NCI-H748 (cell line): Measurements from ENCODE around the gene EIF3F.
A peak's percentile ranks its signal among the peaks of the same experiment; 100 is the strongest.

Source experiments
- DNase-seq: peaks from one replicate; lab custom pipeline; 2025; ENCODE audit not compliant: unreplicated experiment; lab: John Stamatoyannopoulos, UW

Gene EIF3F, protein sequence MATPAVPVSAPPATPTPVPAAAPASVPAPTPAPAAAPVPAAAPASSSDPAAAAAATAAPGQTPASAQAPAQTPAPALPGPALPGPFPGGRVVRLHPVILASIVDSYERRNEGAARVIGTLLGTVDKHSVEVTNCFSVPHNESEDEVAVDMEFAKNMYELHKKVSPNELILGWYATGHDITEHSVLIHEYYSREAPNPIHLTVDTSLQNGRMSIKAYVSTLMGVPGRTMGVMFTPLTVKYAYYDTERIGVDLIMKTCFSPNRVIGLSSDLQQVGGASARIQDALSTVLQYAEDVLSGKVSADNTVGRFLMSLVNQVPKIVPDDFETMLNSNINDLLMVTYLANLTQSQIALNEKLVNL

DNA sequence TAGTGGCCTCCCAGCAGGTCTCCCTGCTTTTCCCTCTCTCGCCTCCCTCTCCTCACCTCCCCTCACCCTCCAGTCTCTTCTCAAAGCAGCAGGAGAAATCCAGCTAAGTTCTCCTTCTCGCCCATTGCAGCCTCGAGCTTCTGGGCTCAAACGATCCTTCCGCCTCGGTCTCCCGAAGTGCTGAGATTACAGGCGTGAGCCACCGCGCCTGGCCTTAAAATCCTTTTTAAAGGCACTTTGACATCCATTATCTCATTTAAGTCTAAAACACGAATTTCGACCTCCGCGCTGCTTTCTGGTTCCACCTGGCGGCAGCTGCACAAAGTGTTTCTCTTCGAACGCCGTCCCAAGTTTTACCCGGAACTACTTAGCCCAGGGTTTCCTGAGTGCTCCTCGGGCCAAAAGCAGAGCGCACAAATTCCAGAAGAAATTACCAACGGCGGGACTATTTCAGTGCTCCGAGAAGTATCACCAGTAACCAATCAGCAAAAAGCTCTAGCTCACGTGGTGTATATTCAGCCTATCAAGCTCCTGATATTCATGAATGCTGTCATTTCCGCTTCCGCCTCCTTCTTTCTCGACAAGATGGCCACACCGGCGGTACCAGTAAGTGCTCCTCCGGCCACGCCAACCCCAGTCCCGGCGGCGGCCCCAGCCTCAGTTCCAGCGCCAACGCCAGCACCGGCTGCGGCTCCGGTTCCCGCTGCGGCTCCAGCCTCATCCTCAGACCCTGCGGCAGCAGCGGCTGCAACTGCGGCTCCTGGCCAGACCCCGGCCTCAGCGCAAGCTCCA lies at the start of gene EIF3F:
Gene EIF3F, plus strand, starts transcription at position 570 of the 792 bp plus-strand sequence. Its CDS starts 16 bp downstream, at position 586.
- DNase-seq = peak; percentile 99

DNA sequence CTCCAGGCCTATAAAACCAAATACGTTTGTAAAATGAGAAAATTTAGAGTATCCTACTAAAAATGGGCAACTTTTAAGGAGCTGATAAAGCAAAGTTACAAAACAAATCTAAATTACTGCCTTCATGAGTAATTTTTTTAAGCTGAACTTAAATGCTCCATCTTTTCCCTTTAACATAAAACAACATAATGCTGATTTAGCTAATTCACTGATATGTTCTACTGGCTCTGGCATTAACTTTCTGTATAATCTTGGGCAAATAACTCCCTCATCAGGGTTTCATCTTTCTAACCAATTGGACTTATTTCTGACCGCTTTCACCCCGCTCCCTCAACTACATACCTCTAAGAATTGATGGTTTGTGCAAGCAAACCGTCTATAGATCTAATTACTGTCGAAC lies 46.0 kb upstream of the EIF3F start:
- no peak for DNase-seq

- DNase-seq = no peak
Observed at GRCh38 chr11:7941608-7942007, 45.5 kb upstream of the EIF3F start, which contains the start of gene OR10A3. Gene OR10A3, minus strand, starts transcription at chr11:7941708. Its CDS starts 2,188 bp downstream, at chr11:7939520.

- no peak for DNase-seq
Observed at GRCh38 chr11:7944123-7944522, 43.0 kb upstream of the EIF3F start.

GRCh38 chr11:7949934-7950333 lies 37.2 kb upstream of the EIF3F start:
- DNase-seq = no peak

DNA sequence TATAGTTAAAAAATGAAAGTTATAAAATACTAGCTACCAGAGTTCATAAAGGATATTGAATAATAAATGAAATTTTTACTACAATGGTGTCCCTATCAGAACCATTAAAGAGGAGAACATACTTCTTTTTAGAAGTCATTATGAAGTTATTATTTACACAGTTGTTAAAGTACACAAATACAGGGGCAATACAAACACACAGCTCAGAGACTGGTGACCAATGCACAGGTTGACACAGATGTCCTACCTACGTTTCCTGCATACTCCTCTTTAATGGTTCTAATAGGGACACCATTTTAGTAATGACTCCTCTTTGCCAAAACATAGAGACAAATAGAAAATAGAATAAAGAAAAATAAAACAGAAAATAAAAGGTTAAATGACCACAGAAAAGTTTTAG lies 31.9 kb upstream of the EIF3F start:
- DNase-seq = no peak

DNA sequence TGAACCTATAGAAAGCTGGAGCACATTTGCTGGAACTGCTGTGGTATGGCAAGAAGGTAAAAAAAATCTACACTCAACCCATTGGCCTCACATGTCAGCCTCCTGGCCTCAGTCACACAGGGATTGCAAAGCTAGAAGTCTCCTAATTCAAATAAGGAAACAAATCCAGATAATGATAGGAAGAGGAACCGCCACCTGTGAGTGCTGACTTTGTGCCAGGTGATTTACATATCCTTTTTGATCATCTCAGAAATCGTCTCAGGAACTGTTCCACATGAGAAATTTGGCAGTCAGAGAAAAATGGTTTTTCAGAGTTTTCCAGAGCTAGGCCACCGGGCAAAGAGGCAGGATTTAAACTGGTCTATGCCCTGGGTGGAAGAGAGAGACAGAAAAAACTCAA lies 22.9 kb upstream of the EIF3F start:
- DNase-seq = no peak

GRCh38 chr11:7964873-7965272 lies 22.3 kb upstream of the EIF3F start:
- no peak for DNase-seq

DNA sequence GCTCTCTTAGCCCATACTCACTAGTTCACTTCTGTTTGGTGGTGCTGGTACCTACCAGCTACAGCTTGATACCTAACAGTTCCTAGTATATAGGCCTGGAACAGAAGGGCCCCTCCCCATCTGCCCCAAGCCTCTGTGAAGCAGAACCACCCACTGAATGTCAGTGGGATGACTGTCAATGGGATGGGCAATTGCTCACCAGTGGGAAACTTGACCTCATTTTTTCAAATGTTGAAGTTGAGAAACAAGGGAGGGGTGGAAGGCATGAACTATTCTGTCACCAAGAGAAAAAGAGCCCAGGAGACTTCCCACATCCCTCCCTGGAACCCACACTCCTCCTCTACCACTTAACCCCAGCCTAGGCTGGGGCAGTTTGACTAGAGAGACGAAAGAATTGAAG lies 21.8 kb upstream of the EIF3F start, which contains the start of gene NLRP10:
Gene NLRP10, minus strand, starts transcription at position 62 of the 400 bp plus-strand sequence. CDS start 1,952 bp downstream, outside the sequence.
- DNase-seq = no peak

GRCh38 chr11:7967097-7967496 lies 20.0 kb upstream of the EIF3F start:
- no peak for DNase-seq

DNA sequence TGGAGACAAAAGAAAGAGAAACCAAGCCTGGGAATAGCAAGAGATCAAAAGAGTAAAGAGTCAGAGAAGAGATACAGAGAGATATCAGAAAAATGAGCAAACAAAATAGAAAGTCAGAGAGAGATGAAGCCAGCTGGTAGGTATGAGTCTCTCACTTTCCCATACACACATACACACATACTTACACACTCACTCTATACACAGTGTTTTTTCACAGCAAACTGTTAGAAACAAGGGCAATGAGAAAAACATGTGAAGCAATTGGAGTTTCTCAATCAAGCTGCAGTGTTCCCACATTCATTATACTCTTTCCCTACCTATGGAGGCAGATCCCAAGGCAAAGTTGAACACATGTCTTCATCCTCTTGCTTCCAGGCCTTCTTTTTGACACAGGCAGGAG lies 19.3 kb upstream of the EIF3F start:
- no peak for DNase-seq

DNA sequence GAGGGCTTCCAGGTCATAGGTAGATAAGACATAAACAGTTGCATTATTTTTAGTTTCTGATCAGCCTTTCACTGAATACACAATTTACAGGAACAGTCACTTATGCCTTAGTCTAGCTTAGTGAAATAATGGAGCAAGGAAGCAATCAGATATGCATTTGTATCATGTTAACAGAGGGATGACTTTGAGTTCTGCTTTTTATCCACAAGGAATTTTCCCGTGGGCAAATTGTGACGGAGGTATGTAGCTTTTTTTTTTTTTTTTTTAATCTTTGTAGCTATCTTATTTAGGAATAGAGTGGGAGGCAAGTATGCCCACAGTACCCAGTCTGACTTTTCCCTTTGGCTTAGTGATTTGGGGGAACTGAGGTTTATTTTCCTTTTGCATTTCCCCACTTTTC lies 18.5 kb upstream of the EIF3F start:
- DNase-seq = no peak

- no peak for DNase-seq
Observed at GRCh38 chr11:7969756-7970646, 17.1 kb upstream of the EIF3F start.

GRCh38 chr11:7971846-7972245 lies 15.3 kb upstream of the EIF3F start:
- DNase-seq = no peak

GRCh38 chr11:7973011-7973410 lies 14.1 kb upstream of the EIF3F start:
- no peak for DNase-seq

DNA sequence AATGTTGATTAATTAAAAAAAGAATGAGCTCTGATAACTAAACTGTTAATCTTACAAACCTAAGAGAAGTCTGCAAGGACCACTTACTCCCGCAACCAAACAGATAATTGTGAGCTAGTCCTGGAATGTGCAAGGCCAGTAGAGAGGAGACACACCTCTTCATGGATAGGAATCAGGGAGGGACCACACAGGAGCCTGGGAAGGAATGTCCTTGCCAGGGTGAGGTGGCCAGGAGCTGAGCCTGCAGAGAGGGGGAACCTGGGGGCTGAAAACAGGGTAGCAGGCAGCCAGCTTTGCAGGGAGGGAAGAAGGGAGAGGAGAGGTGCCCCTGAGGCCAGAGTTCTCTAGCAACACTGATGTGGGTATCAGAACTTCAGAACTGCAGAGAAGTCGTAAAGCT lies 12.5 kb upstream of the EIF3F start:
- no peak for DNase-seq

DNA sequence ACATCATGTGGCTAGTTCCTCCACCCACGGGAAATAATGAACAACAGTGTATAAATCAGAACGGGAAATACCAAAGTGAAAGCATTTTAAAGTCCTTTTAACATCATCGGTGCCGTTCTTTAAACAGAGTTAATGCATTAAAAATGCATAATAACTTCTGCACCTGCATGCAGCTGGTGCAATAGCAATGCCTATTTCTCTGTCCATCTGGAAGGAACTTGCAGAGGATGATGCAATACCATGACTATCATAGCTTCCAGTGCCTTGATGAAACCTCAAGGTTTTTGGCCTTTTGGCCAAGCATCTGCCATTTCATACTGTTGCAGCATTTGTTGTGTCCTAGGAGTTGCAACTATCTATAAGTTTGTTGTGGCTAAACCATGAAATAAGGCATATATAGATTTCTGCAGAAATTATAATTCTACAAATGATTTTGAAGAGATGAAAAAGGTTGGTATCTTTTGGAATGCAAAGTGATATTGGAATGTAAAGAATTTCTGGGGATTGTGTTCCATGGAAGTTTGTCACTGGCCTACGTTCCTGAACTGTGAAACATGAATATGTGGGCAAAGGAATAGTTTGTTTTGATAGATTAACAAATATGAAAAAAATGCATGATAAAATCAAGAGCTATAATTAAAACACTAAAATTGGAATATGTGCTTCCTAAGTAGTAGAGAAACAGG lies 9.8 kb upstream of the EIF3F start:
- no peak for DNase-seq

- DNase-seq = no peak
Observed at GRCh38 chr11:7981619-7982157, 5.4 kb upstream of the EIF3F start.

GRCh38 chr11:7982582-7983119 lies 4.5 kb upstream of the EIF3F start:
- DNase-seq = no peak
